Motor neuron (in vitro differentiated cells): ENCODE data around the gene IL15RA. TPM values are rescaled to one million over a fixed set of nuclear protein-coding genes. Genes with fewer than 3 reads are reported as not detected.

Source experiments
- ATAC-seq, 8 experiments: fragments of 200-7000 bp; cut with Tn5 transposase; replicated peaks in 6 of 8; 2 replicates each; pipeline ENCODE4 v1.8.0; 2021; ENCODE audit warnings: mild to moderate bottlenecking in 8 of 8, moderate library complexity in 8 of 8
- H3K27ac ChIP-seq, 2 donors: fragments of 250-450 bp; sonication (Bioruptor Pico); 2 replicates each; pipeline ENCODE4 v1.9.0; 2021; ENCODE audit warnings: antibody characterized with exemption in 2 of 2, mild to moderate bottlenecking in 2 of 2, moderate library complexity in 1 of 2
- H3K4me1 ChIP-seq, 2 donors: fragments of 250-450 bp; sonication (Bioruptor Pico); replicated peaks in 1 of 2; 2 replicates each; pipeline ENCODE4 v1.6.1; 2021; ENCODE audit warnings: antibody characterized with exemption in 2 of 2, mild to moderate bottlenecking in 2 of 2, moderate library complexity in 1 of 2
- H3K4me3 ChIP-seq, 5 donors: fragments of 250-450 bp; sonication (Bioruptor Pico); 2 replicates each; pipeline ENCODE4 v1.9.0; 2021; ENCODE audit warnings: antibody characterized with exemption in 5 of 5, mild to moderate bottlenecking in 5 of 5, moderate library complexity in 4 of 5
- WGBS, 10 experiments: fragments of 450-650 bp; shearing (Covaris generic); methylation state at CpG; one replicate each; pipeline ENCODE4 v1.0.0; 2022; 5-methylcytosine and 5-hydroxymethylcytosine counted together
- in situ Hi-C, 9 experiments: fragments of 400-800 bp; cut with MboI; loops; one replicate each; pipeline ENCODE4 v1.15.0; 2021; ENCODE audit warnings: low sequenced_read_pairs in 9 of 9, low pct_unique_long_range_greater_than_20kb in 2 of 9; ENCODE audit not compliant: unreplicated experiment in 9 of 9
- total RNA-seq, 8 experiments: library from RNA; unstranded; fragments of 300-600 nt; gene quantifications; 2 replicates each; pipeline versions ENCODE4 v1.2.3 to v1.2.4, GENCODE V29; 2022

IL15RA gene
- total RNA-seq, 8 experiments from 2014 or later, result 0.38 to 29.9 (median 0.64) TPM; not detected in 3

DNA sequence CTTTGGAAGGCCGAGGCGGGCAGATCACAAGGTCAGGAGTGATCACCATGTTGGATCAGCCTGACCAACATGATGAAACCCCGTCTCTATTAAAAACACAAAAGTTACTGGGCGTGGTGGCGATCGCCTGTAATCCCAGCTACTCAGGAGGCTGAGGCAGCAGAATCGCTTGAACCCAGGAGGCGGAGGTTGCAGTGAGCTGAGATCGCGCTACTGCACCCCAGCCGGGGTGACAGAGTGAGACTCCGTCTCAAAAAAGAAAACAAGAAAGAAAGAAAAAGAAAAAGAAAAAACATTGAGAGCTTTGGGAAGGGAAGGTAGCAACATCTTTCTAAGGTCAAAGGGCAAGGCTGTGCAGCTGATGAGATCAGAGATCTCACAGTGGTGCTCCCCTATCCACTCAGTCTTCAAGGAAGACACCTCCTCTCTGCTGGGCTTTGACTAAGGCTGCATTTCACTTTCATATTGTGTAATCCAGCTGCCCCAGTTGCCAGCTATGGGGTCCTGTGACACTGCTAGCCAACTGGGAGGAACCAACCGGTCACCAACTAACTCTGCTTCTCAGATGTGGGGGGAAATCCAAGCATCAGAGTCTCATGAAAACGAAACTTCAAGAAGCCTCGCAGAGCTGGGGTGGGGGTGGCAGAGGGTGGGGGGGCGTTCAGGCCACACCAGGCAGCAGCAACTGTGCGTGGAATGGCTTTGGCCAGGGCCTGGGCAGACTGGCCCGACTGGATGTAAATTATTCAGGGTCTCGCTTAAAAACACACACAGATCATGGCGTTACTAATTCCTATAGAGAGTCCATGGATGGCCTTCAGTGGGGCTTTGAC lies 1.5 kb downstream of the IL15RA start:
- in situ Hi-C loops, result no loop called here
- peaks cover 2 to 4% of the 10 kb centered on the region in 2 donors for H3K4me1 ChIP-seq
- no peak overlapping the region for H3K4me3 ChIP-seq
- peak in 1 of 8 experiments; percentile 4 for ATAC-seq
- no peak overlapping the region for H3K27ac ChIP-seq
- WGBS, 10 experiments, result 77 to 100% (median 87%) methylated on average over 4 to 10 of the region's 20 CpGs; no CpG with 5 or more reads in 2 of the 10 experiments

GRCh38 chr10:5973069-5973468 lies 4.3 kb downstream of the IL15RA start:
- H3K27ac ChIP-seq, result no peak overlapping the region
- WGBS, 10 experiments, result 48 to 89% (median 76%) methylated on average over 2 to 4 of the region's 4 CpGs
- H3K4me3 ChIP-seq, result no peak overlapping the region
- H3K4me1 ChIP-seq, result peaks cover under 1% of the 10 kb centered on the region in 2 donors
- no peak for ATAC-seq
- in situ Hi-C loops, result no loop called here

GRCh38 chr10:5971886-5972285 lies 5.5 kb downstream of the IL15RA start:
- Histone ChIP-seq H3K4me1 (no peaks in the 10 kb centered on the region), H3K4me3 (no peak overlapping the region), H3K27ac (no peak overlapping the region)
- ATAC-seq, result peak in 1 of 8 experiments; percentile 9
- WGBS, 10 experiments, result 10 to 81% (median 62%) methylated on average over 2 to 4 of the region's 4 CpGs; no CpG with 5 or more reads in 2 of the 10 experiments
- in situ Hi-C loops, result no loop called here

DNA sequence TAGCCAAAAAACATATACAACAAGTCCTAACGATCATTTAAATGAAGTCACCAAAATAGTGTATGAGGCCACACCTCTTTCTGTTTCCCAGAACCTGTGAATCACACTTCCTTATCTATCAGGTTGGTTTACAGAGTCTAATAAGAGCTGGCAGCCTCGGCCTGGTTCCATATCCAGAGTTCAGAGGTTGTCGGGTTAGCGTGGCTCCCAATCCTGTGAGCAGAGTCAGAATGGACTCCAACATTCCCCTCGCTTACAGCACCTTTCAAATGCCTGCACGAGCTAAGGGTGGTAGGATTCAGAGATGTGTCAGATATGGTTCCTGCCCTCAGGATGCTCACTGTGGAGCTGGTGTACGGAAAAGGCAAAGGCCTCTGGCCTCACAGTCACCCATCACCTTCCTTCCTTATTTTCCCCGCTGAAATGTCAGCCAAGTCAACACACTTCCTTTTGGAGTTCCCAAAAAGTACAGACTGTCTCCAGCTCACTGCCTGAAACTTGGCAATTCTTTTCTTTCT lies 6.0 kb downstream of the IL15RA start:
- in situ Hi-C loops, result no loop called here
- Histone ChIP-seq H3K4me3 (no peak overlapping the region), H3K4me1 (no peaks in the 10 kb centered on the region), H3K27ac (no peak overlapping the region)
- ATAC-seq, result peak in 2 of 8 experiments; percentile 50 to 72
- 57 to 100% (median 83%) methylated on average over 1 to 6 of the region's 8 CpGs; no CpG with 5 or more reads in 2 of the 10 experiments for WGBS, 10 experiments

- in situ Hi-C loops, result no loop called here
- 71 to 100% (median 94%) methylated on average over 2 to 3 of the region's 3 CpGs for WGBS, 10 experiments
- no peak for ATAC-seq
- H3K4me1 ChIP-seq, result no peaks in the 10 kb centered on the region
- no peak overlapping the region for H3K27ac ChIP-seq
- no peak overlapping the region for H3K4me3 ChIP-seq
These were observed 6.8 kb downstream of the IL15RA start for GRCh38 chr10:5970527-5970926.

GRCh38 chr10:5970066-5970465 lies 7.3 kb downstream of the IL15RA start:
- Histone ChIP-seq H3K4me3 (no peak overlapping the region), H3K27ac (no peak overlapping the region), H3K4me1 (no peaks in the 10 kb centered on the region)
- no peak for ATAC-seq
- in situ Hi-C loops, result no loop called here
- WGBS, 10 experiments, result 25 to 95% (median 83%) methylated on average over 1 to 2 of the region's 2 CpGs; no CpG with 5 or more reads in 1 of the 10 experiments

- Histone ChIP-seq H3K4me3 (no peak overlapping the region), H3K4me1 (no peaks in the 10 kb centered on the region), H3K27ac (no peak overlapping the region)
- in situ Hi-C loops, result no loop called here
- peak in 2 of 8 experiments; percentile 8 to 15 for ATAC-seq
- WGBS, 10 experiments, result 79 to 100% (median 88%) methylated on average over 1 to 6 of the region's 9 CpGs
These were observed 8.5 kb downstream of the IL15RA start for GRCh38 chr10:5968681-5969453.

DNA sequence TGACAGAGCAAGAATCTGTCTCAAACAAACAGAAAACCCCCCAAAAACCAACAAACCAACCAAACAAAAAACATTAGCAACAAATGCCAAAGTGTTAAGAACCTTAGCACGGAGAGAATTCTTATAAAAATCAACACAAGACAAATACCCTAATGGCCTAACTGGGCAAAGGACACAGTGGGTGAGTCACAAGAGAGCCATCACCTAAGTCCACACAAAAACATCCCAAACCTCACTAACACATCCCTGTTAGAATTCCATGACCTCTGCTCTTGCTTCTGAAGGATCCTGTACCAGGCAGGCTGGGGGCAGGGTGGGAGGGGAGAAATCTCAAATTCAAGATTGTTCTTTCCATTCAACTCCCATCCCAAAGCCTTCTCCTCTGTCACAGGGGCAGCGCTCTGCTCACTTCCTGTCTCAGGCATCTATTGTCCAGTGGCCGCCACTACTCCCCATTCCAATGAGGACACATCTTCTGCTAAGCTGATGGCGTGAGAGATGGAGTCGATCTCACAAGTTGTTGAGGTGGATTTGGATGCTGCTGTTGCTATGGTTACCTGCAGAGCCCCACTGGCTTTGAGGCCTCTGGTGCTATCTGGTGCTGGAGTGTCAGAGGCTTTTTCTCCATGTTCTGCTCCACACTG lies 9.2 kb downstream of the IL15RA start:
- Histone ChIP-seq H3K4me3 (no peak overlapping the region), H3K4me1 (no peaks in the 10 kb centered on the region), H3K27ac (no peak overlapping the region)
- 75 to 100% (median 83%) methylated on average over 1 to 3 of the region's 5 CpGs; no CpG with 5 or more reads in 3 of the 10 experiments for WGBS, 10 experiments
- ATAC-seq, result peak in 5 of 8 experiments; percentile 23 to 70 (median 44)
- in situ Hi-C loops, result no loop called here

GRCh38 chr10:5965266-5965665 lies 12.1 kb downstream of the IL15RA start:
- 75 to 100% (median 87%) methylated on average over 2 to 6 of the region's 8 CpGs; no CpG with 5 or more reads in 1 of the 10 experiments for WGBS, 10 experiments
- Histone ChIP-seq H3K4me1 (no peaks in the 10 kb centered on the region), H3K4me3 (no peak overlapping the region), H3K27ac (no peak overlapping the region)
- ATAC-seq, result no peak
- in situ Hi-C loops, result no loop called here

DNA sequence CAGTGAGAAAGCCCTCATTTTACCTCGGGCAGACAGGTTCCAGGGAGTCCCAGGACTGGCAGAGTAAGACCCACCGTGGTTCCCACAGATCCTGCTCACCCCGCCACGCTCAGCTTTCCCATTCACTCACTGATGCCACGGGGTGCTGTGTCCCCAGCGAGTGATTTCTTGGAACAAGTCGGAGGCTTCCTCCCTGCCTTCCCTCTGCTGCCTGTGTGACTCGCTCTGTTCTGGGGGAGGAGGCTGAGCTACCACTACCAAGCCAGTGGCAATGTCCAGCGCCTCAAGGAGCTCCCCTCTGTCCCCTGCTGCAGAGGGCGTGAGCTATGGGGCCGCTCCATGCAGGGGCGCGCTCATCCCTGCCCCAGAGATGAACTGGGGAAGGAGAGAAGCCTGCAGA lies 12.6 kb downstream of the IL15RA start:
- H3K27ac ChIP-seq, result no peak overlapping the region
- 60 to 80% (median 73%) methylated on average over 1 to 10 of the region's 13 CpGs; no CpG with 5 or more reads in 4 of the 10 experiments for WGBS, 10 experiments
- ATAC-seq, result no peak
- H3K4me1 ChIP-seq, result no peaks in the 10 kb centered on the region
- in situ Hi-C loops, result no loop called here
- no peak overlapping the region for H3K4me3 ChIP-seq

DNA sequence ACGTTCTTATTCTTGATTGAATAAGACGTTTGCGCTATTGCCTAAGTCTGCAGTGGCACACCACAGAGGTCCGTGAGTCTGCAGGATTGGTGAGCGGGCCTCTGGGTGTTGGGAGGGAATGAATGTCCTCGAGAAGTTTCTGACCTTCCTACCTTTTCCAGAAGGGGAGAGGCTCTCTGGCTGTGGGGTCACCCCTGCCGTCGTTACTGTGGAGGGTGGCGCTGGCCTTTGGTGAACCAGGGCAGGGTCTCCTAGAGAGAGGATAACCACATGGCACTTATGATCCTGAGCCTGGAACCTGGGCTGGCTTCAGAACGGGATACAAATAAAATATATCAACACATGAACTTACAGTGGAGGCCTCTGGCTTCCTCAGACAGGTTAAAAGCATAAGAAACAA lies 13.8 kb downstream of the IL15RA start:
- 20 to 94% (median 80%) methylated on average over 1 to 9 of the region's 10 CpGs; no CpG with 5 or more reads in 1 of the 10 experiments for WGBS, 10 experiments
- in situ Hi-C loops, result no loop called here

DNA sequence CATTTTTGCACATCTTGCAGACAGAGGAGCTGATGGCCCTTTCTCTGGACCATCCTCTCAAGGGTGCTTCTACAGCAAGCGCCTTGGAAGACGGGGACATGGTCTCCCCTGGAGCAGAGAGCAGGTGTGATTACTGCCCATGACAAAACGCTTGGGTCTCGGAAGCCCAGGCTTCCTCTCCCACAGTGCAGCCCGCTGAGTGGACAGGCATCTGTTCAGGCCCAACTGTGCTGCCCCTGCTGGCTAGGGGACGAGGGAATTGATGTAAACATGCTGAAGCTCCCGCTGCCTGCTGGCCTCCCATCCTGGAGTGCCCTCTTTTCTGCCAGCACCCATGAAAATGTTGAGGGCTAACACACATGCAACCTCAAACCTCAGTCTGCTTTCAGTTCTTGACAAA lies 14.3 kb downstream of the IL15RA start:
- Histone ChIP-seq H3K4me1 (no peaks in the 10 kb centered on the region), H3K4me3 (no peak overlapping the region), H3K27ac (no peak overlapping the region)
- in situ Hi-C loops, result no loop called here
- ATAC-seq, result no peak
- WGBS, 10 experiments, result 50 to 100% (median 83%) methylated on average over 1 to 5 of the region's 7 CpGs; no CpG with 5 or more reads in 5 of the 10 experiments

More for the DNA sequence above, 13.8 kb downstream of the IL15RA start:
- Histone ChIP-seq H3K4me1 (no peaks in the 10 kb centered on the region), H3K4me3 (no peak overlapping the region), H3K27ac (no peak overlapping the region)
- ATAC-seq, result no peak
